ENCODE measurements around the gene ALG9.
A peak's percentile ranks its signal among the peaks of the same experiment; 100 is the strongest.

Gene ALG9

GRCh38 chr11:111870886-111871692 is at the start of gene ALG9:
TSS of gene ALG9 (minus strand) at chr11:111871581. CDS start at chr11:111871482, 99 bp downstream.
- peak; percentile 89 for DNase-seq (ENCODE audit: low spot score)
- TF ChIP-seq CTCF (IDR thresholded peaks at IDR 0.05; ENCODE audit: borderline replicate concordance, control extremely low read depth, extremely low read depth, insufficient read depth, missing control alignments), result no peak
- in situ Hi-C loops (cut with MboI; ENCODE audit: low sequenced_read_pairs, unreplicated experiment), result no loop called here

- no peak for DNase-seq (ENCODE audit: low spot score)
- no peak for TF ChIP-seq CTCF (IDR thresholded peaks at IDR 0.05; ENCODE audit: borderline replicate concordance, control extremely low read depth, extremely low read depth, insufficient read depth, missing control alignments)
- in situ Hi-C loops (cut with MboI; ENCODE audit: low sequenced_read_pairs, unreplicated experiment), result no loop called here
Observed at GRCh38 chr11:111920908-111921307, 49.5 kb upstream of the ALG9 start.

GRCh38 chr11:111918390-111919256 is 47.2 kb upstream of the ALG9 start, which contains the start of gene C11orf52:
TSS of gene C11orf52 (plus strand) at chr11:111918913. CDS start at chr11:111918973, 60 bp downstream.
- DNase-seq (ENCODE audit: low spot score), result no peak
- in situ Hi-C loops (cut with MboI; ENCODE audit: low sequenced_read_pairs, unreplicated experiment), result no loop called here
- TF ChIP-seq CTCF (IDR thresholded peaks at IDR 0.05; ENCODE audit: borderline replicate concordance, control extremely low read depth, extremely low read depth, insufficient read depth, missing control alignments), result no peak

GRCh38 chr11:111917788-111918187 is 46.4 kb upstream of the ALG9 start:
- in situ Hi-C loops (cut with MboI; ENCODE audit: low sequenced_read_pairs, unreplicated experiment), result no loop called here
- no peak for DNase-seq (ENCODE audit: low spot score)
- no peak for TF ChIP-seq CTCF (IDR thresholded peaks at IDR 0.05; ENCODE audit: borderline replicate concordance, control extremely low read depth, extremely low read depth, insufficient read depth, missing control alignments)

GRCh38 chr11:111917312-111917711 is 45.9 kb upstream of the ALG9 start:
- DNase-seq (ENCODE audit: low spot score), result no peak
- TF ChIP-seq CTCF (IDR thresholded peaks at IDR 0.05; ENCODE audit: borderline replicate concordance, control extremely low read depth, extremely low read depth, insufficient read depth, missing control alignments), result no peak
- in situ Hi-C loops (cut with MboI; ENCODE audit: low sequenced_read_pairs, unreplicated experiment), result no loop called here

GRCh38 chr11:111916768-111917167 is 45.4 kb upstream of the ALG9 start:
- in situ Hi-C loops (cut with MboI; ENCODE audit: low sequenced_read_pairs, unreplicated experiment), result no loop called here

More at GRCh38 chr11:111916768-111917167, 45.4 kb upstream of the ALG9 start:
- DNase-seq (ENCODE audit: low spot score), result no peak
- no peak for TF ChIP-seq CTCF (IDR thresholded peaks at IDR 0.05; ENCODE audit: borderline replicate concordance, control extremely low read depth, extremely low read depth, insufficient read depth, missing control alignments)

Data from GM13976 (cell line).